Upper lobe of left lung (tissue), 4 donors: ENCODE data around the gene MXRA8.

Experiments
- CTCF ChIP-seq, 6 experiments: fragments of 450-650 bp in 4 of 6; fragments of 200-600 bp in 2 of 6; sonication (generic) in 2 of 6; IDR thresholded peaks; one replicate each; pipeline ENCODE4 v1.5.1; 2016 to 2019; ENCODE audit warnings: antibody characterized with exemption in 6 of 6
- POLR2A ChIP-seq, 4 donors: fragments of 450-650 bp; IDR thresholded peaks; one replicate each; pipeline ENCODE4 v1.5.1; 2016 to 2017; ENCODE audit warnings: antibody characterized with exemption in 4 of 4, mild to moderate bottlenecking in 2 of 4

- TF ChIP-seq CTCF (IDR thresholded peaks at IDR 0.05) (no peak), POLR2A (IDR thresholded peaks at IDR 0.05) (no peak)
Measured at GRCh38 chr1:1317420-1317819, 40.9 kb downstream of the MXRA8 start.
